ENCODE measurements around the gene PAK5.

PAK5 gene

DNA sequence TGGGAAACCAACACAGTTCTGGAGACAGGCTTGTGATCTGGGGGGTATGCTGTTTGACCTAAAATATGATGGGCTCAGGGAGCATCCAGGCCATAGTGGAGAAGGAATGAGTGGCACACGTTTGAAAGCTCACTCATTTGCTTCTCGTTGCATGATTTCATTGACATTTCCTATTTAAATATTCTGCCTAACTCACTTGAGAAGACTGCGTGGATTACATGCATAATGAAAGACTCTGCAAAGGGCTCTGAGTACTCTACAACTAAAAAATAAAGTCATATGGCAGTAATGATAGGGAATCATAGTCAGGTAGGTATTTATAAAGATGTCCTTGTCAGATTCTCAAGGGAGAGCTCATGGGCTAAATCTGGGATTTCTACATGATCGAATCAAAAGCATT, 206.6 kb downstream of the PAK5 start:
- TF ChIP-seq, protein P1, sequence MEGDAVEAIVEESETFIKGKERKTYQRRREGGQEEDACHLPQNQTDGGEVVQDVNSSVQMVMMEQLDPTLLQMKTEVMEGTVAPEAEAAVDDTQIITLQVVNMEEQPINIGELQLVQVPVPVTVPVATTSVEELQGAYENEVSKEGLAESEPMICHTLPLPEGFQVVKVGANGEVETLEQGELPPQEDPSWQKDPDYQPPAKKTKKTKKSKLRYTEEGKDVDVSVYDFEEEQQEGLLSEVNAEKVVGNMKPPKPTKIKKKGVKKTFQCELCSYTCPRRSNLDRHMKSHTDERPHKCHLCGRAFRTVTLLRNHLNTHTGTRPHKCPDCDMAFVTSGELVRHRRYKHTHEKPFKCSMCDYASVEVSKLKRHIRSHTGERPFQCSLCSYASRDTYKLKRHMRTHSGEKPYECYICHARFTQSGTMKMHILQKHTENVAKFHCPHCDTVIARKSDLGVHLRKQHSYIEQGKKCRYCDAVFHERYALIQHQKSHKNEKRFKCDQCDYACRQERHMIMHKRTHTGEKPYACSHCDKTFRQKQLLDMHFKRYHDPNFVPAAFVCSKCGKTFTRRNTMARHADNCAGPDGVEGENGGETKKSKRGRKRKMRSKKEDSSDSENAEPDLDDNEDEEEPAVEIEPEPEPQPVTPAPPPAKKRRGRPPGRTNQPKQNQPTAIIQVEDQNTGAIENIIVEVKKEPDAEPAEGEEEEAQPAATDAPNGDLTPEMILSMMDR (conservative IDR thresholded peaks at IDR 0.05; ENCODE audit: low read length), result no peak
- H3K4me3 ChIP-seq (ENCODE audit: low read length), result no peak overlapping the region
- no peak for DNase-seq (ENCODE audit: low read depth)

DNA sequence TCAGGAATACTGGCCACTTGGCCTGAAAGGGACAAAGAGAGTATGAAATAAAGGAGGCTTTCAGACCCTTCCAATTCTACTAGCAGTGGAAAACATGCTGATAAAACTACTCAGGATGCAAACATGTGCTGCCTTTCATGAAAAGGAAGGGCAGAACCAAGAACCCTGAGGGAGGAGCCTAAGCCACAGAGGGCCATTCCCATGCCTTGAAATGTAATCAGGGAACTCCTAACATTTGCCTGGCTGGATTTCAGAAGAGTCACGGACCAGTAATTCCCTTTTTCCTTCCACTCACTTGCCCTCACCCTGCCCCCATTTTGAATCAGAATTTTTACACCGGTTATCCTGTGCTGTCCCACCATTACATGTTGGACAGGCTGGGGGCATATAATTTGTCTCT, 208.3 kb downstream of the PAK5 start:
- no peak for DNase-seq (ENCODE audit: low read depth)
- TF ChIP-seq, protein P1 (conservative IDR thresholded peaks at IDR 0.05; ENCODE audit: low read length), result no peak
- H3K4me3 ChIP-seq (ENCODE audit: low read length), result no peak overlapping the region

DNA sequence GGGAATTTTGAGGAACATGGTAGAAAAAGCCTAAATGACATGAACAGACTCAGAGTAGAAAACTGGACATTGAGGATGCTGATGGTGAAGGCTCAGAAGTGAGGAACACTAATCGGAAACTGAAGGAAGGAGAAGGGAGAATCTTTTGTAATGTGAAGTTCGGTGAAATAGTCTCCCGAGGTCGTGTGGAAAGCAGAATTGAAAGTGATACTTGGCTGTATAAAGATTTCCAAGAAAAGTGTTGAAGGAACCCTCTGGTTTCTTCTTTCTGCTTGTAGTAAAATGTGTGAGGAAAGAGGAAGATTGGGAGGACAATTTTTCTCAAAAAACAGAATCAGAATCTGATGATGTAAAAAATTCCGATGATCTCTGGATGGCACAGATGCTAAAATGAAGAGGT, 209.0 kb downstream of the PAK5 start:
- TF ChIP-seq, protein P1 (conservative IDR thresholded peaks at IDR 0.05; ENCODE audit: low read length), result no peak
- H3K4me3 ChIP-seq (ENCODE audit: low read length), result no peak overlapping the region
- no peak for DNase-seq (ENCODE audit: low read depth)

DNA sequence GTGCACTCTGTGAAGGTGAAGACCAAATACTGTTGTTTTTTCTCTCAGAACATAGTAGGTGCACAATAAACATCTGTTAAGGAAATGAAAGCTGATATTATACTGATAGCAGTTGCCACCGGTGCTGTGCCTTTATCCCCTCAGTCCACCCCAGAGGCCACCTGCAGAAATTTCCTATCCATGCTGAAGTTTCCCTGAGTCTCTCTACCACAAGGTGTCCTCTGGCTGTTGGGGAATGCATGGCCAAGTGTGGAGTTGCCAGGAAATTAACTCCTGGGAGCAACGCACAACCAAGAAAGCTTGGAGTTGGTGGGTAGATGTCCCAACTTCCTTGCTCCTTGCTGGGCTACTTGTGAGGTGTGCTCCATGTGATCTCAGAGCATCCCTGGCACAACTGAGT, 210.3 kb downstream of the PAK5 start:
- TF ChIP-seq, protein P1 (conservative IDR thresholded peaks at IDR 0.05; ENCODE audit: low read length), result no peak
- no peak overlapping the region for H3K4me3 ChIP-seq (ENCODE audit: low read length)
- DNase-seq (ENCODE audit: low read depth), result no peak

DNA sequence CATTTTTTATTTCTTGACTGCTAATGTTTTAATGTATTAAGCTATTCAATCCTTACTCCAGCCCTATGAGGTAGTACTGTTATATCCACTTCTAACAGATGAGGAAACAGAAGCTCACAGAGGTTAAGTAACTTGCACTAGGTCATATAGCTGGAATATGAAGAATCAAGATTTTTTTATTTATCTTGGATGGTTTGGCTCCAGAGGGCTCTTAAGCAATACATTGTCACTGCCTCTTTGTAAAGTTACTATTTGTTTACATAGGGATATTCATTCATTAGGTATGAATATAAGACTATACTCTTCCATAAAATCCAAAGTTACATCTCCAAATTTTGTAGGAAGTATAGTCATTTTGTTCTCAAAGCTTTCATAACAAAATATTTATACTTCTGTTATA, 210.7 kb downstream of the PAK5 start:
- TF ChIP-seq, protein P1 (conservative IDR thresholded peaks at IDR 0.05; ENCODE audit: low read length), result no peak
- no peak for DNase-seq (ENCODE audit: low read depth)
- H3K4me3 ChIP-seq (ENCODE audit: low read length), result no peak overlapping the region

DNA sequence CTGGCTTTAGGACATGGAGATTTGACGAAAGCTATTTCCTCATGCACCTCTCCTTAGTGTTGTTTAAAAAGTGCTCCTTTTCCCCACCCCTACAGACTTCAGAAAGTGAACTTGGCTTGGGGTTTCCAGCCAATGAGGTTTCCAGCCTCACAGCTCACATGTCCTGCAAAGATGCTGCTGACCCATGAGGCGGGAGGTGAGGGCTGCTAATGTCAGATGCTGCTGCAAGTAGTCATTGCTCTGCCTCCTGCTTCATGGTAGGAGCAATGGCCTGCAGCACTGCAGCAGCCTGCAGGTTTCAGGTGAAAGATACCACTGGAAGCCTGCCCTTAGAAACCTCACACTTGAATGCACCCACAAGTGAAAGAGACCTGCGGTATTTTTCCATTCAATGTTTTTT, 211.7 kb downstream of the PAK5 start:
- TF ChIP-seq, protein P1 (conservative IDR thresholded peaks at IDR 0.05; ENCODE audit: low read length), result no peak
- no peak for DNase-seq (ENCODE audit: low read depth)
- no peak overlapping the region for H3K4me3 ChIP-seq (ENCODE audit: low read length)

DNA sequence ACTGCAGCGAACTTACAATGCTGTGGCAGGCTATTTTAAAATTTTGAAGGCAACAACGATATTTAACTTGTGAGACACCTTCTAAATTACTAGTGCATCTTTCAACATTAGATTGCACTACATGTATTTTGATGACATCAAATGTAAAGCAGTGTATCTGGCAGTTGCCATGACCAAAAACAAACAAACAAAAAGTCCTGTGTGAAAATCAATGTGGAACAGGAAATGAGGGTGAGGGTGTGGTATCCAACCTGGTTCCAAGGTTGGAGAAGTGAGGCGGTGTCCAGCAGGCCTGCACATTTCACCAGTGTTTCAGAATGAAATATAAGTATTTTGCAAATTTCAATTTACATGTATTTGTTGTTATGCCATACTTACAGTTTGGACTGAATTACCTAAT, 212.5 kb downstream of the PAK5 start:
- no peak for DNase-seq (ENCODE audit: low read depth)
- TF ChIP-seq, protein P1 (conservative IDR thresholded peaks at IDR 0.05; ENCODE audit: low read length), result no peak
- no peak overlapping the region for H3K4me3 ChIP-seq (ENCODE audit: low read length)
